ENCODE results near the gene ABHD17C.

DNA sequence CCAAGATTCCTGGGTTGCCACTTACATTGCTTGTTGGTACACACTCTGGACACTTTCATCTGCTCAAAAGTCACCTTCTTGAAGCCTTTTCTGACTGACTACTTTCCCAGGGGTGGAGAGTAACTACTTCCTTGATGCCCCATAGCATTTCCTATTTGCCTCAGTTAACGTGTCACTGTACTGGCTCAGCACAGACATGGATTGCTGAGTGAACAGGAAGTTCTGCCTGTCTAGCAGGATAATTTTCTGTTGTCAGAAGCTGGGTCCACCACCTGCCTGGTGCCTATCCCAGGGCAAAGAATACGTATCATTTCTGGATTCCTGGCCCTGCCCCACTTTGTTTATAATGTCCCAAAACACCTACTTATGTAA, 15.3 kb upstream of the ABHD17C start:
- TF ChIP-seq, protein P1, sequence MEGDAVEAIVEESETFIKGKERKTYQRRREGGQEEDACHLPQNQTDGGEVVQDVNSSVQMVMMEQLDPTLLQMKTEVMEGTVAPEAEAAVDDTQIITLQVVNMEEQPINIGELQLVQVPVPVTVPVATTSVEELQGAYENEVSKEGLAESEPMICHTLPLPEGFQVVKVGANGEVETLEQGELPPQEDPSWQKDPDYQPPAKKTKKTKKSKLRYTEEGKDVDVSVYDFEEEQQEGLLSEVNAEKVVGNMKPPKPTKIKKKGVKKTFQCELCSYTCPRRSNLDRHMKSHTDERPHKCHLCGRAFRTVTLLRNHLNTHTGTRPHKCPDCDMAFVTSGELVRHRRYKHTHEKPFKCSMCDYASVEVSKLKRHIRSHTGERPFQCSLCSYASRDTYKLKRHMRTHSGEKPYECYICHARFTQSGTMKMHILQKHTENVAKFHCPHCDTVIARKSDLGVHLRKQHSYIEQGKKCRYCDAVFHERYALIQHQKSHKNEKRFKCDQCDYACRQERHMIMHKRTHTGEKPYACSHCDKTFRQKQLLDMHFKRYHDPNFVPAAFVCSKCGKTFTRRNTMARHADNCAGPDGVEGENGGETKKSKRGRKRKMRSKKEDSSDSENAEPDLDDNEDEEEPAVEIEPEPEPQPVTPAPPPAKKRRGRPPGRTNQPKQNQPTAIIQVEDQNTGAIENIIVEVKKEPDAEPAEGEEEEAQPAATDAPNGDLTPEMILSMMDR (conservative IDR thresholded peaks at IDR 0.05), result no peak
- TF ChIP-seq EZH2 (IDR thresholded peaks at IDR 0.05; ENCODE audit: low read depth), result no peak

All from PC-9 (cell line).